Nephron progenitor cell (in vitro differentiated cells): ENCODE data around the gene VWA2.

Experiments
- DNase-seq: peaks from one replicate; pipeline ENCODE4 v3.0.0; 2021
- H3K27ac Mint-ChIP-seq: 2 replicates; pipeline ENCODE4 v1.8.0; 2021; ENCODE audit warnings: mild to moderate bottlenecking, moderate library complexity, mixed read lengths
- H3K27me3 Mint-ChIP-seq: 2 replicates; pipeline ENCODE4 v1.8.0; 2021; ENCODE audit warnings: mild to moderate bottlenecking, low read depth, mixed read lengths; ENCODE audit not compliant: poor library complexity
- H3K36me3 Mint-ChIP-seq: 2 replicates; pipeline ENCODE4 v1.8.0; 2021; ENCODE audit warnings: low read depth, mixed read lengths
- H3K4me1 Mint-ChIP-seq: 2 replicates; pipeline ENCODE4 v1.8.0; 2021; ENCODE audit warnings: mixed read lengths
- H3K4me3 Mint-ChIP-seq: 2 replicates; pipeline ENCODE4 v1.8.0; 2021; ENCODE audit warnings: mild to moderate bottlenecking, moderate library complexity, mixed read lengths
- H3K9me3 Mint-ChIP-seq: 2 replicates; pipeline ENCODE4 v1.8.0; 2021; ENCODE audit warnings: mild to moderate bottlenecking, moderate library complexity, mixed read lengths
- TF ChIP-seq, protein P1 (sequence below): fragments of 200-600 bp; sonication (generic); IDR thresholded peaks from 2 replicates; pipeline ENCODE4 v1.5.0; 2021; ENCODE audit warnings: antibody characterized with exemption

VWA2 gene

DNA sequence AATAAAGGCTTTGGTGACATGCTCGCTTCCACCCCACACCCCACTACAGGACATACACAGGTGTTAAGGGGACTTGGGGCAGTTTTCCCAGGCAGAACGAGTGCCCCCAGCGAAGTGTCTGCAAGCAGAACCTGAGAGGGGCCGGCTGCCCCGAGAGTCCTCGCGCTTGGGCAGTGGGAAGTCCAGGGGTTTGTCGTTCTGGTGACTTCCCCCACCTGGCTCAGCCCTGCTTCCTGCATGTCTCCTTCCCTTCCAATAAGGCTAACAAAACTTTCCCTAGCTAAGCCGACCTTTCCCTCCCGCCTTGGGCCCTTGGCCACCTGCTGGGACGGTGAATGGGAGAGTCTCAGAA, 916 bp downstream of the VWA2 start:
- H3K36me3 Mint-ChIP-seq, result no peaks in the 10 kb centered on the region
- no peak overlapping the region for H3K27ac Mint-ChIP-seq
- H3K27me3 Mint-ChIP-seq, result peaks cover 21% of the 10 kb centered on the region
- H3K4me1 Mint-ChIP-seq, result peaks cover 50% of the 10 kb centered on the region
- no peaks in the 10 kb centered on the region for H3K9me3 Mint-ChIP-seq
- peak; percentile 25 for DNase-seq
- TF ChIP-seq, protein P1, sequence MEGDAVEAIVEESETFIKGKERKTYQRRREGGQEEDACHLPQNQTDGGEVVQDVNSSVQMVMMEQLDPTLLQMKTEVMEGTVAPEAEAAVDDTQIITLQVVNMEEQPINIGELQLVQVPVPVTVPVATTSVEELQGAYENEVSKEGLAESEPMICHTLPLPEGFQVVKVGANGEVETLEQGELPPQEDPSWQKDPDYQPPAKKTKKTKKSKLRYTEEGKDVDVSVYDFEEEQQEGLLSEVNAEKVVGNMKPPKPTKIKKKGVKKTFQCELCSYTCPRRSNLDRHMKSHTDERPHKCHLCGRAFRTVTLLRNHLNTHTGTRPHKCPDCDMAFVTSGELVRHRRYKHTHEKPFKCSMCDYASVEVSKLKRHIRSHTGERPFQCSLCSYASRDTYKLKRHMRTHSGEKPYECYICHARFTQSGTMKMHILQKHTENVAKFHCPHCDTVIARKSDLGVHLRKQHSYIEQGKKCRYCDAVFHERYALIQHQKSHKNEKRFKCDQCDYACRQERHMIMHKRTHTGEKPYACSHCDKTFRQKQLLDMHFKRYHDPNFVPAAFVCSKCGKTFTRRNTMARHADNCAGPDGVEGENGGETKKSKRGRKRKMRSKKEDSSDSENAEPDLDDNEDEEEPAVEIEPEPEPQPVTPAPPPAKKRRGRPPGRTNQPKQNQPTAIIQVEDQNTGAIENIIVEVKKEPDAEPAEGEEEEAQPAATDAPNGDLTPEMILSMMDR, result no peak
- peak overlapping the region; percentile 83 for H3K4me3 Mint-ChIP-seq

GRCh38 chr10:114242235-114242634, 3.2 kb downstream of the VWA2 start:
- no peaks in the 10 kb centered on the region for H3K9me3 Mint-ChIP-seq
- TF ChIP-seq, protein P1, result no peak
- no peak overlapping the region for H3K4me3 Mint-ChIP-seq
- H3K36me3 Mint-ChIP-seq, result no peaks in the 10 kb centered on the region
- no peak for DNase-seq
- H3K27ac Mint-ChIP-seq, result peak overlapping the region; percentile 1
- H3K27me3 Mint-ChIP-seq, result peaks cover 25% of the 10 kb centered on the region
- H3K4me1 Mint-ChIP-seq, result peaks cover 64% of the 10 kb centered on the region

DNA sequence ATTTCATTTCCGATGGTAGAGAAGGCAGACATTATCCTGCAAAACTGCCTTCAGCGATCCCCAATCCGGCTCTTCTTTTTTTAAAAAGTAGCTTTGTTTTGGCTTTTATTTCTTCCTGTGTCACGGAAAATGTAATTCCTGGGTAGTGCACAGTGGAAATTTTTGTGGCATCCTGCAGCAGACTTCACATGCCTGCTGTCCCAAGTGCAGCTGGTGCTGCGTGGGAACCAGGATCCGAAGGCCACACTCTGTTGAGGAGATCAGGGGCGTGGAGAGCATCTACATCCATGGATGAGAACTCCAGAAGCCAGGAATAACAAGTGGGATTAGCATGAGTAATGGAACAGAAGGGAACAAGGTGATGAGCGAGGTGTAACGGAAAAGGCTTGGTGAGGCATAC, 4.6 kb downstream of the VWA2 start:
- Mint-ChIP-seq H3K9me3 (no peaks in the 10 kb centered on the region), H3K27ac (no peak overlapping the region), H3K27me3 (peaks cover 18% of the 10 kb centered on the region), H3K36me3 (no peaks in the 10 kb centered on the region), H3K4me1 (peaks cover 67% of the 10 kb centered on the region), H3K4me3 (no peak overlapping the region)
- DNase-seq, result no peak
- TF ChIP-seq, protein P1, result no peak

DNA sequence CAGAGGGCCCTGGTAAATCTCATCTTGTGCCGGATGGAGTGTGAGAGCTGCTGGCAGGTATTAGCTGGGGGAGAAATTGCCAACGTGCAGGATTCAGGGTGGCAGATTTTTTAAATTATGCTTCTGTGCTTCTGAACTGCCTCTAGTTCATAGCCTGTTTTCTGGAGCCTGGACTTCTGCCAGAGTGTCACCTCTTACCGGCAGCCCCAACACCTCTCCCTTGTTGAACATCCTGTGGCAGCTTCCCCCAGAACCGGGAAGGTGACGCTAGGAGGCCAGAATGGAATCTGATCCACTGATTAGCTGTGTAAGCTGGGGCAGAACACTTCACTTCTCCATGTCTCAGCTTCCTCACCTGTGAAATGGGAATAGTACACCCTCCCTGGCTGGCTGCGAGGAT, 5.1 kb downstream of the VWA2 start:
- Mint-ChIP-seq H3K9me3 (no peaks in the 10 kb centered on the region), H3K36me3 (no peaks in the 10 kb centered on the region), H3K4me3 (no peak overlapping the region), H3K27me3 (peaks cover 18% of the 10 kb centered on the region), H3K27ac (no peak overlapping the region), H3K4me1 (peaks cover 65% of the 10 kb centered on the region)
- DNase-seq, result no peak
- TF ChIP-seq, protein P1, result no peak

GRCh38 chr10:114245121-114245791, 6.2 kb downstream of the VWA2 start:
- Mint-ChIP-seq H3K9me3 (no peaks in the 10 kb centered on the region), H3K4me1 (peaks cover 69% of the 10 kb centered on the region), H3K27me3 (peaks cover 18% of the 10 kb centered on the region), H3K36me3 (peaks cover 7% of the 10 kb centered on the region), H3K27ac (peak overlapping the region; percentile 52), H3K4me3 (no peak overlapping the region)
- TF ChIP-seq, protein P1, result no peak
- no peak for DNase-seq

DNA sequence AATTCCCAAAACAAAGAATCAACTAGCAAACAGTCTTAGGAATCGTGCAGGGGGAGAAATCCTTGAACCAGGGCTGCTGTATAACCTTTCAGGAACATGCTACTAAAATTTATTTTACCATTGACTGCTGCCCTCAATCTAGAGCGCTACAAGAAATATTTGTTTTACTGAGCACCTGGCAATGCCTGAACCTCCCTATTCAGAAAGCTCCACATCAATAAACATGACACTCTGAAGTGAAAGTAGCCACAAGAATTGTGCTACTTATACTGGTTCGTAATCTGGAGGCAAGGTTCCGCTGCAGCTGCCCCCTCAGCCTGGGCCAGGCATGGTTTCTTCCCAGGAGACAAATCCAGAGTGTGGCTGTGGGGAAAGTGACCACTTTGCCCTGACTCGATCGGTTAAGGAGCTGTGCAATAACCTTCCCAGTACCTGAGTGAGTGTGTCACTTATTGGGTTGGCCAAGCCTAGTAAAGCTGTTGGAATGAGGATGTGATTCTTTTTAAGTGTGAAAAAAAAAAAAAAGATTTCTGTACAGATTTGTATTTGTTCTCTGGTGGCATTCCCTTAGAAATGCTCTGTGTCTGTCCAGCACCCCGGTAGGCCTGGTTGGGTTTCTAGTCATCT, 7.7 kb downstream of the VWA2 start:
- Mint-ChIP-seq H3K4me1 (peaks cover 76% of the 10 kb centered on the region), H3K27me3 (peaks cover 16% of the 10 kb centered on the region), H3K36me3 (peaks cover 14% of the 10 kb centered on the region), H3K4me3 (no peak overlapping the region), H3K9me3 (no peaks in the 10 kb centered on the region), H3K27ac (peak overlapping the region; percentile 78)
- no peak for DNase-seq
- TF ChIP-seq, protein P1, result no peak
